Endometrium (tissue), 2 donors: ENCODE data around the gene TSPAN9.

ENCODE experiments used
- FAIRE-seq: peaks from 2 replicates; lab custom pipeline; 2012; peaks lifted over from hg19 to GRCh38; lab: Jason Lieb, UNC
- donor health status: control.
- donor health status: control.

Gene TSPAN9

DNA sequence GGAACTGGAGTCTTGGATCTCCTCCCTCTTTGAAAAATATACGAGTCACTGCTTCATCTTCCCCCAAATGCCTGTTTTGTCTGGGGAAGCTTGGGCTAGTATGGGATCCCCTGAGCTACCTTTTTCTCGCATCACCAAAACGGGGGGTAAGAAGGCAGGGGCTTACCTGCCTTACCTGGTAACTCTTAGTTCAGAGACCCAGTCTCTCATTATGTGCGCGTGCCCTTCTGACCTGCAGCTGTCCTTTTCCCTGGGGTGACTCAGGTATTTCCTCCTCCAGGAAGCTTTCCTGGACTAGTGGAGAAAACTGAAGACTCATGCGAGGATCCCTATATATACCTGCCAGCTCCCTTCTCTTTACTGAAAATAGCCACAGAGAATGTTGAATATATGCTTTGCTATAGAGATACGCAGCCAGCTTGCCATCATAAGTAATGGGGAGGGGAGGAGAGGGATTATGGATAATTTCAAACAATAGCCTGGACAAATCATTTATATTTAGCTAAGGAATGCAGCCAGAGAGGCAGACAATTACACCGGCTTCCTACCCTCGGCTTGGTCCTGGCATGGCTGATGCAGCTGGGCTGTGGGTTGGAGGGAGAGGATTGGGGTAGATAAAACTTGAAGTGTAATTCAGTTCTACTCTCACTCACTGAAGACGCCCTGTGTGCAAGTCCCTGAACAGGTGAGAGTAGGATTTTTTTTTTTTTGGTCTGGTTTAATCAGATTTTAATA is 1.1 kb downstream of the TSPAN9 start:
- FAIRE-seq: no peak

DNA sequence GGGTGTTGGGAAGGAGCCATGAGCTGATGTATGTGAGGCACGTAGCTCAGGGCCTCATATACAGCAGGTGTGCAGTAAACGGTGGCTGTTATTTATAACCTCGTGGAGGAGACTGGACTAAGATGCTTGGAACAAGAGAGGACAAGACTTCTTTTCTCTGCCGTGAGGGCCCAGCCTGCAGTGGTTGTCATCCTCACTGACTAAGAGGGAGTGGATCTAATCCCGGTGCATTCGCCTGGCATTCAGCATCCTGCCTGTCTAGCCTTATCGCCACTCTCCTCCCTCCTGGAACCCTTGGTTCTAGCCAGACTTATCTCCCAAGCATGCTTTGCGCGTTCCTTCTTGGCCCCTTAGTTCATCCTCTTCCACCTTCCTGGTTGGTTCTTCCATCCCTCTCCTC is 3.9 kb downstream of the TSPAN9 start:
- FAIRE-seq: no peak

GRCh38 chr12:3081886-3082285 is 4.7 kb downstream of the TSPAN9 start:
- FAIRE-seq: no peak

- FAIRE-seq: no peak
Measured at GRCh38 chr12:3083241-3083920, 6.2 kb downstream of the TSPAN9 start.

- no peak for FAIRE-seq
Measured at GRCh38 chr12:3083921-3084347, 6.8 kb downstream of the TSPAN9 start.

DNA sequence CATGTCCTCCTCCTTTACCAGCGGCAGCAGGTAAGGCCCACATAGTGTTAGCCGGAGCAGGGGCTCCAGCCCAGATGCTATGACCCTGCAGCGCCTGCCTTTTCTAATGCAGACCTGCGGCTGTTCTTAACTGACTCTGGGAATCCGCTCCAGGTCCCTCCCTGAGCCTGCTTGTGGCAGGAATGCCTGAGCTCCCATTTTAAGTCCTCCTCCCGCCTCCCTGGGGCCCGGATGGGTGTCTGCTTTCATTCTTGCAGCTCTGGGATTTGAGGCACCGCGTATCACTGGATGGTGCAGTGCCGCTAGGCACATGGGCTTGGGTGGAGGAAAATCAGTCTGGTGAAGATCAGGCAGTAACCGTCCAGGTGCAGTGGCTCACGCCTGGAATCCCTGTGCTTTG is 7.6 kb downstream of the TSPAN9 start:
- FAIRE-seq: no peak

GRCh38 chr12:3085341-3086139 is 8.4 kb downstream of the TSPAN9 start:
- FAIRE-seq: no peak

DNA sequence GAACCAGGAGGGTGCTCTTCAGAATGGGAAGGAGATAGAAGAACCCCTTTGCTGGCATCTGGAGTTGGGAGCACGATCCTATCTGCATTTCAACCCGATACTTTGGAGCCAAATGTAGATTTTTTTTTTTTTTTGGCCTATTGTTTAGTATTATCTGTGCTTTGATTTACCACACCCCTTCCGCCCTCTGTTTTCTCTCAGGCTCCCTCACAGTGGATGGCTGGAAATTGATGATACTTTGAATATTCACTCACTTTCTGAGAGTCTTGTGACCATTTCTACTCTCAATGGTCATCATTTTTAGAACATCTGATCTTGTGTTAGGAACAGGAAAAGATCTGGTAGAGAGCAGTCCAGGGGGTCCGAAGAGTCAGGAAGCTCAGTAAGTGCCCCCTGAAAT is 9.0 kb downstream of the TSPAN9 start:
- no peak for FAIRE-seq

DNA sequence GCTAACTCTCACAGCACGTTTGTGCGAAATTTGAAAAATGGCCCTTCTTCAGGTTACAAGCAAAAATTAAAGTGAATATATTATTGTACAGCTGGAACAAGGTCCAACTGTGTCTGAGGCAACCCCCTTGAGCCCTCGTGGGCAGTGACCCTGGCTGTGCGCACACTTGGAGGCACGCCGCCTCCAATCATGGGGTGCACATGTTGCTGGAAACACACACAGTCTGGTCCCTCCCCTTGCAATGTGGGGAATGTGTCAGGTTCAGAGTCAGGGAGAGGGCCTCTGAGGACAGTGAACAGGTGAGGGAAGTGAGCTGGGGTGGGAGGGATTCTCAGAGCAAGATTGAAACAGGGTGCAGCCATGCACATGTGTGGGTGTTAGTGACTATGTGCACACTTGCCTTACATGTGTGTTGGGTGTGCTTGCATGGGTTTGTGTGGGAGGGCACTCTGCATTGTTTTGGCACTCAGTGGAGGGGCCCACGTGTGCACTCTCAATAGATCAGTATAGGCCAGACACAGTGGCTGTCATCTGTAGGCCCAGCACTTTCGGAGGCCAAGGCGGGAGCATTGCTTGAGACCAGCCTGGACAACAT is 9.6 kb downstream of the TSPAN9 start:
- FAIRE-seq: no peak

- FAIRE-seq: no peak
Measured at GRCh38 chr12:3087758-3088650, 10.8 kb downstream of the TSPAN9 start.

DNA sequence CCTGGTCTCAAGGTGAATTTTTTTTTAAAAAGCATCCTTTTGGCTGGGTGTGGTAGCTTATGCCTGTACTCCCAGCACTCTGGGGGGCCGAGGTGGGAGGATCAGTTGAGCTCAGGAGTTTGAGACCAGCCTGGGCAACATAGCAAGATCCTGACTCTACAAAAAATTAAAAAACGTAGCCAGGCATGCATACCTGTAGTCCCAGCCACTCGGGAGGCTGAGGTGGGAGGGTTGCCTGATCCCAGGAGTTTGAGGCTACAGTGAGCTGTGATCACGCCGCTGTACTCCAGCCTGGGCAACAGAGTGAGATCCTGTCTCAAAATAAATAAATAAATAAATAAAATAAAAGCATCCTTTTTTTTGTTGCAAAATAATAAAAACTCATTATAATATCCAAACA is 12.4 kb downstream of the TSPAN9 start:
- FAIRE-seq: no peak

DNA sequence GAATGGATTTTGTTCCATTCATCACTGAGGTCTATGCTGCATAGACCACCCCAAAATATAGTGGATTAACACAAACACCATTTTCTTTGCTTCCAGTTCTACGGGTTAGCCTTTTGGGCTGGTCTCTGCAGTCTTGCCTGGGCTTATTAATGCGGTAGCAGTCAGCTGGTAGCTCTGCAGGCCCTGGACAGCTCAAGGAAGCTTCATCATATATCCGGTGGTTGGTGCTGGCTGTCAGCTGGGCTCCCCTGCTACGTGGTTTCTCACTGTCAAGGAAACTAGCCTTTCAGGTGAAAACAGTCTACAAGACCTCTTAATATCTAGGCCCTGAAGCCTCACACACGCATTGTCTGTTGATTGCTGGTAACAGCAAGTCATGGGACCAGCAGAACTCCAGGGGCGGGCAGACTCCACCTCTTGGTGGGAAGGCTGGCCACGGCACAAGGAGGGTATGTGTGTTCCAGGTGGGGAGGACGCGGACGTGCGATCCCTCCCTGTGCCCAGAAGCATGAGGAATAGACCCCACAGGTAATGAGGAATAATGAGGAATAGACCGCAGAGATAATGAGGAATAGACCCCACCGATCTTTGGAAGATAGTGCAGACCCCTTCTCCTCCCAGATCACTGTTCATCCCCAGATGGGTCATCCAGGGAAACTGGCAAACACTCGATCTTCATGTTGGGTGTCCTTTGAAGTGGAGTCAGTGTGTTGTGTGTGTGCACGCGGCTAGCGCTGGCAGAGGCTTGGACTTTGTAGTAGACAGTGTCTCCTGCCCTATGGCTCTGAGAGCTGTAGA is 13.3 kb downstream of the TSPAN9 start:
- FAIRE-seq: no peak

DNA sequence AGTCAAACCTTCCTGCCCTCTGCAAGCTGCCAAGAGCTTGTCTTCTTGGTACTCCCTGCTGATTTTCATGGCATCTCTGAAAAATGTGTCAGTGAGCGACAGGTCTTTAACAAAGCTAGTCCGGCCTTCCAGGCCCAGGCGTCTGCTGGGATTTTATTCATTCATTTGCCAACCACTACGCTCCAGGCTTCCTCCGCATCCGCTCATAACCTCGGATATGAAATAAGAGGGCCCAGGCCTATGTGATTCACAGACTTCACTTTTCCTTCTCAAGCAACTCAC is 13.8 kb downstream of the TSPAN9 start:
- FAIRE-seq: no peak

DNA sequence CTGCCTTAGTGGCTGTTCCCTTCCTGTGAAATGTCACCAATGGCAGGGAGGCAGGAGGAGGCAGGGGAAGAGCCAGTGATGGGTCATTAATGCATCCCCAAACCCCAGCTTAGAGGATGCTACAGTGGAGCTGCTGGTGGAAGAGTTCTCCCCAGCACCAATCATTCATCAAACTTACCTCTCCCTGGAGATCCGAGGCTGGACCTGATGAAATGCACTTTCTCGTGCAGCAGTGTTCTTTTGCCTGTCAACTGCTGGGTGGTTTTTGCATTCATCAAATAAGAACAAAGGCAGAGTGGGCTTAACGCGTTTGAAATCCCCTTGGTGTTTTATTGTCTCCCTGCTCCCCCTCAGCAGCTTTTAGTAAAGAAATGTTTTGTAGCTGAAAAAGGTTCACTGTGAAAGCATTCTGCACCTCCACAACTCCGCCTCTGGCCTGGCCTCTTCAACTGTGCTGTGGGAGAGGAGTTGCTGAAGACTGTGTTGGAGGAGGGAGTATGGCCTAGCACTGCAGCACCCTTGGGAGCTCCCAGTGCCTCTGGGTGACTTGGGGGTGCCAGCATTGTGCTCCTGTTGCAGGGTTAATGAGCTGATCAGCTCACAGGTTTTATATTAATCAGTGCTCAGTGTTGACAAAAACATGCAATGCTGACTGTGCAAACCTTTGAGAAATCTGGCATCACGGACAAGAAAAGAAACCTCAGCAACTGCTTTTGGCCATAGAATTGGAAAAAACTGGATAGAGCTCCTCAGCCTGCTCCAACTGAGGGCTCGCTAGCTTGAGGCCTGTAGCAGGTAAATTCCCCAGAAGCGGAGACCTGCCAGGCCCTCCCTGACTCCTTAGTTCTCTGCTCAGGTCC is 14.4 kb downstream of the TSPAN9 start:
- no peak for FAIRE-seq

DNA sequence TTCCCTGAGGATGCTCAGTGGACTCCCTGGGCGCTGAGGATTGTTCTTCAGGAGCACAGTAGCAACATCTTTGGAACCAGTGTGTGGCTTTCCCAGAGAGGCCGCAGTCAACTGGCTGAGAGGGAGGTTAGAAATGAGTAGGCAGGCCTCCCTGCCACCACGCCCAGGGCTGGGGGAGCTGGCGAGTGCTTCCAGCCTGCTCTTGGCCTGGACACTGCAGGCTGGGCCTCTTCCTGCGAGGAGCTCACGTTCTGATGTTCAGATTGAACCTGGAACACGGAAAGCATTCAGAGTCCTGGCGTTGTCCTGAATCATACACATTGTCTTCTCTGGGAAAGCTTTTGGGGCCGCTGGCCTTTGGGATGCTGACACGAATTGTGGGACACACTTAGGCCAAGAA is 15.6 kb downstream of the TSPAN9 start:
- no peak for FAIRE-seq

DNA sequence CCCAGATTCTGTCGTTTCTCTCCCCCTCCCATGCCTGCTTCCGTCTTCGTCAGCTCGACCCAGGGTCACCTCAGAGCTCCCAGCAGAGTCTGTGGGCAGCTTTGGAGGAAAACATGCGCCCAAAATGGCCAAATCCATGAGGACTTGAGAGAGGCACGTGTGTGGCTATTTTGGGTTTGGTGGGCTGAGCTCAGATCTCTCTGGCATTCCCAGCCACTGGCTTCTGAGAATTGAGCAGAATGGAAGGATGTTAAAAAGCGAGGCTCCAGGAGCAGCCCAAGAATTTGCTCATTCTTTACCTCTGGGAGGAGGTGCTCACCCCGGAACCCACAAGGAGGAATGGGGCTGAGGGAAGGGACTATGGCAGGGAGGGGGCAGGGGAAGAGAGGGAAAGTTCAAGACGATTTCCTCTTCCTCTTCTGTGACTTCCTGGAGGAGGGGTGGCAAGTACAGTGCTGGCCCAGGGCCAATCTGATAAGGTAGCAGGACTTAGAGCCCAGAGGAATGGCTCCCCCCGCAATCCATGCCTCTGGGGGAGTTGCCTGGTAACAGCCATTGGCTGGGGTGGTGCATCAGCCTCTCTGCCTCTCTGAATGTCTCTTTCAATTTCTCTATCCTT is 20.1 kb downstream of the TSPAN9 start:
- no peak for FAIRE-seq

DNA sequence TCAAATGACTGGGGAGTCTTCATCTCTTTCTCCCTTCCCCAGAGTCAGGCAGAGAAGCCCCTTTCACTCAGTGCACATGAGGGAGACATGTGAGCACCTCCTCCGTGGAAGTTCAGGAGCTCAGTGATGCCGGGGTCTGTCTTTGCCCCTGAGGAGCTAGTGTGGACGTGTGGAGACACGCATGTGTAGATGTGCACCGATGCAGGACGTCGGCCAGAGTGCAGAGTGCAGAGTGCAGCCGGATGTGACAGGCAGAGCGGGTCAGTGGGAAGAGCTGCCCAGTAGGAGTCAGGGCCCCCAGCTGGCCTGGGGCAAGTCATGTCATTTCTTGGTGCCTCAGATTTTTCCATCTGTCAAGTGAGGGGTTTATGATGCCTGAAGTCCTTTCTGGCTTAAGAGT is 20.7 kb downstream of the TSPAN9 start:
- no peak for FAIRE-seq

DNA sequence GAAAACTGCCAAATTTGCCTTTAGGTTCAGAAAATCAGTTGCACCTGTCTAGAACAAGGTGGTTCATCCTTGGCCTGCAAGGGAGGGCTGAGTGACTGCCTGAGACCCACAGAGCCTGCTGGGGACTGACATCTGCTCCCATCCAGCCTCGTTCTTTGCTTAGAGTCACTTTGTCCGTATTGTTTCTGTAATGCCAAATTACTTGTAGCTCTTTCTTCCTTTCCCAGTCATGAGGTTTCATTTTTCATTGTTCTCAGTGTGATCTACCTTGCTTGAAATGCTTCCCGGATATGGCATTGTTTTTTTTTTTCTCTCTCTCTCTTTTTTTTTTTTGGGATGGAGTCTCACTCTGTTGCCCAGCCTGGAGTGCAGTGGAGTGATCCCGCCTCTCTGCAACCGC is 21.3 kb downstream of the TSPAN9 start:
- no peak for FAIRE-seq

DNA sequence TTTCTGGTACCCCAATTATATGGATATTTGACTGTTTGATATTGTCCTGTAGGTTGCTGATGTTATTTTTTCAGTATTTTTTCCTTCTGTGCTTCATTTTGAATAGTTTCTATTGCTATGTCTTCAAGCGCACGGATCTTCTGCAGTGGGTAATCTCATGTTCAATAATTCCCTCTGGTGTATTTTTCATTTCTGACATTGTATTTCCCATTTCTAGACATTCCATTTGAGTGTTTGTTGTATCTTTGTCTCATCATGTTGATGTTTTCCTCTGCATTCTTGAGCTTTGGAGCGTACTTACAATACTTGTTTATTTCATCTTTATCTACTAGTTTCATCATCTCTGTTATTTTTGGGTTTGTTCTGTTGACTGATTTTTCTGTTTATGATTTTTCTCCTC is 22.0 kb downstream of the TSPAN9 start:
- peak; percentile 26 for FAIRE-seq
